Esophagus squamous epithelium (tissue), 5 donors: ENCODE measurements around the gene ITIH6. TPM values are rescaled to one million over a fixed set of nuclear protein-coding genes. Genes with fewer than 3 reads are reported as not detected.

Experiments used
- DNase-seq: peaks from one replicate; lab custom pipeline; 2025; lab: John Stamatoyannopoulos, UW
- H3K27ac ChIP-seq, 4 donors: fragments of 200-600 bp; sonication (generic); one replicate each; pipeline ENCODE4 v1.5.1; 2016 to 2019; ENCODE audit warnings: mild to moderate bottlenecking in 1 of 4
- H3K27me3 ChIP-seq, 4 donors: fragments of 200-600 bp; sonication (generic); 1 replicate in 3 of 4; 2 replicates in 1 of 4; pipeline versions ENCODE4 v1.5.1 to v1.6.0; 2017 to 2021; ENCODE audit warnings: antibody characterized with exemption in 1 of 4
- H3K36me3 ChIP-seq, 3 donors: fragments of 200-600 bp; sonication (generic); one replicate each; pipeline ENCODE4 v1.5.1; 2016 to 2019
- H3K4me1 ChIP-seq, 3 donors: fragments of 200-600 bp; sonication (generic); one replicate each; pipeline ENCODE4 v1.5.1; 2017 to 2019
- H3K4me3 ChIP-seq, 4 donors: fragments of 200-600 bp; sonication (generic); 1 replicate in 3 of 4; 2 replicates in 1 of 4; pipeline ENCODE4 v1.5.1; 2016 to 2019; ENCODE audit warnings: mild to moderate bottlenecking in 2 of 4, moderate library complexity in 1 of 4
- H3K9me3 ChIP-seq, 3 donors: fragments of 200-600 bp; sonication (generic); one replicate each; pipeline ENCODE4 v1.5.1; 2016 to 2019
- CTCF ChIP-seq, 6 experiments: fragments of 450-650 bp in 4 of 6; fragments of 200-600 bp in 2 of 6; sonication (generic) in 2 of 6; IDR thresholded peaks; one replicate each; pipeline ENCODE4 v1.5.1; 2016 to 2019; ENCODE audit warnings: antibody characterized with exemption in 6 of 6, mild to moderate bottlenecking in 4 of 6, moderate library complexity in 4 of 6
- POLR2A ChIP-seq, 4 donors: fragments of 450-650 bp; IDR thresholded peaks; one replicate each; pipeline ENCODE4 v1.6.1; 2017; ENCODE audit warnings: antibody characterized with exemption in 4 of 4, mild to moderate bottlenecking in 4 of 4, moderate library complexity in 3 of 4
- WGBS, 2 donors: methylation state at CpG; one replicate each; pipeline ENCODE4 v1.1.5; 2018; 5-methylcytosine and 5-hydroxymethylcytosine counted together
- intact Hi-C: fragments of 100-400 bp; cut with DNase I; formaldehyde crosslinking; loops from one replicate; pipeline ENCODE4 v1.15.0; 2022
- total RNA-seq, 4 donors: library from RNA; depleted of rRNA; stranded (reverse); fragments of >200 nt; gene quantifications; one replicate each; pipeline ENCODE4 v1.1.0, GENCODE V29; 2016
- donor health status: DM: yes; HTN: yes; CAD: no.

The ITIH6 gene
- total RNA-seq, 4 donors from 2014 or later: not detected

DNA sequence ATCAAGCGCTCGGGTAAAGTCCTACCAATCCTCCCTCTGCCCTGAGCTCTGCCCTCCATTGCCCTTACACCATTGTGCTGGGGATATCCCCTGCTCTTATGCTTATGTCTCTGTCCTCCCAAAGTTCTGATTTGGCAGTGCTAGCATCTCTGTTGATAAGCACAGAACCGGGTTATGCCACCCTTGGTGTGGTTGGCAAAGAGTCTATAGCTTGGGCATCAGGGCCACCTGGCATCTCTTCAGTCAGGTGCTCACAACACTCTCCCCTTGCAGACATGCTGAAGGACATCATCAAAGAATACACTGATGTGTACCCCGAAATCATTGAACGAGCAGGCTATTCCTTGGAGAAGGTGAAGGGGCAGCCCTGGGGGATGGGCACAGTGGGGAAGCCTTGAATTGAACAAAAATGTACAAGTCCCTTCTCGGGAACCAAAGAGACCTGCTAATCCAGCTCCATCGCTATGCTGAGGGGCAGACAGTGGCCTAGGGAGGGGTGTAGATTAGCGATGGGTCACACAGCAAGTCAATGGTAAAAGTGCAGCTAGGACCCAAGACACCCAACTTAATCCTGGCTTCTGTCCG lies 13.3 kb upstream of the ITIH6 start:
- intact Hi-C loops: no loop called here
- WGBS, 2 donors: 77 to 90% methylated on average over 2 to 7 of the region's 9 CpGs
- no peak for DNase-seq
- no peak overlapping the region for H3K4me3 ChIP-seq
- peaks cover 0 to 66% (median 0%) of the 10 kb centered on the region in 3 donors for H3K36me3 ChIP-seq
- TF ChIP-seq POLR2A (IDR thresholded peaks at IDR 0.05) (no peak), CTCF (IDR thresholded peaks at IDR 0.05) (no peak)
- H3K4me1 ChIP-seq: peaks cover 0 to 21% (median 7%) of the 10 kb centered on the region in 3 donors
- H3K27me3 ChIP-seq: no peaks in the 10 kb centered on the region
- no peak overlapping the region for H3K27ac ChIP-seq
- no peaks in the 10 kb centered on the region for H3K9me3 ChIP-seq

GRCh38 chrX:54810532-54810931 lies 12.5 kb upstream of the ITIH6 start:
- no peak for TF ChIP-seq CTCF (IDR thresholded peaks at IDR 0.05)
- no peak for TF ChIP-seq POLR2A (IDR thresholded peaks at IDR 0.05)
- Histone ChIP-seq H3K4me3 (no peak overlapping the region), H3K27me3 (no peaks in the 10 kb centered on the region), H3K9me3 (no peaks in the 10 kb centered on the region), H3K27ac (no peak overlapping the region), H3K4me1 (peaks cover 0 to 21% (median 7%) of the 10 kb centered on the region in 3 donors), H3K36me3 (peaks cover 0 to 58% (median 0%) of the 10 kb centered on the region in 3 donors)
- no peak for DNase-seq
- intact Hi-C loops: no loop called here
- WGBS, 2 donors: 74 to 93% methylated on average over 3 to 5 of the region's 5 CpGs

GRCh38 chrX:54808605-54809483 lies 10.8 kb upstream of the ITIH6 start:
- Histone ChIP-seq H3K4me3 (peak overlapping the region; percentile 53 to 73 (median 70)), H3K36me3 (peaks cover 0 to 41% (median 0%) of the 10 kb centered on the region in 3 donors), H3K9me3 (no peaks in the 10 kb centered on the region), H3K27ac (peak overlapping the region; percentile 78 to 91 (median 86)), H3K4me1 (peaks cover 0 to 21% (median 7%) of the 10 kb centered on the region in 3 donors), H3K27me3 (no peaks in the 10 kb centered on the region)
- intact Hi-C loops: no loop called here
- peak; percentile 72 for DNase-seq
- 0 to 35% methylated on average over 6 to 27 of the region's 38 CpGs for WGBS, 2 donors
- TF ChIP-seq CTCF (IDR thresholded peaks at IDR 0.05) (no peak), POLR2A (IDR thresholded peaks at IDR 0.05) (no peak)

DNA sequence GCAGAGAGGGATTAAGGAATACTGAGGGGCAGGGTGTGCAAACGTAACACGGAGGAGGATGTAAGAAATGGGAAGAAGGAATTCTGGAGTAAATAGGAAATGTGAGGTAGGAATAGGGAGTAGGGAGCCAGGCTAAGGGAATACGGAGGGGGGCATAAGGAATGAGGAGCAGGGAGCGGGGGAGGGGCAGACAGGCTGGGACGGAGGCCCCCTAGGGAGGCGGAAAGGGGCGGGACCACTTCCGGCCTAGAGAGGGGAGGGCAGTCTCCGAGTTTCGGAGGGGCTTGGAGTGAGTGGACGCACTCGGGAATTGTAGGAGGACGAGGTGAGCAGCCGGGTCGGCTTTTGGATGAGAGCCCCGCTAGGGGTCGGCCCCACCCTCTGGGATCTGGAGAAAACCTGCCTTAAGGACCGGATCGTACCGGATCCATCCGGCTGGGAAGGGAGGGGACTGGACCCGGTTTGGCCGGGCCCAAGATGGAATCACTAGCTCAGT lies 10.1 kb upstream of the ITIH6 start:
- no peak for DNase-seq
- Histone ChIP-seq H3K4me1 (peaks cover 0 to 21% (median 7%) of the 10 kb centered on the region in 3 donors), H3K27ac (peak overlapping the region; percentile 78 to 91 (median 86)), H3K36me3 (peaks cover 0 to 34% (median 0%) of the 10 kb centered on the region in 3 donors), H3K27me3 (no peaks in the 10 kb centered on the region), H3K9me3 (no peaks in the 10 kb centered on the region), H3K4me3 (peak overlapping the region; percentile 53 to 73 (median 70))
- intact Hi-C loops: no loop called here
- 0 to 53% methylated on average over 10 to 23 of the region's 23 CpGs for WGBS, 2 donors
- no peak for TF ChIP-seq CTCF (IDR thresholded peaks at IDR 0.05)
- TF ChIP-seq POLR2A (IDR thresholded peaks at IDR 0.05): no peak
